Muscle layer of colon (tissue), 2 donors: ENCODE results near the gene GAA.

Experiments used
- H3K27ac ChIP-seq: one replicate; pipeline ENCODE4 v1.7.0; 2013; ENCODE audit warnings: low read depth, mild to moderate bottlenecking, low read length, moderate library complexity
- H3K27me3 ChIP-seq, 2 donors: one replicate each; pipeline ENCODE4 v1.7.0; 2013; ENCODE audit warnings: low read length in 2 of 2, mild to moderate bottlenecking in 2 of 2; ENCODE audit not compliant: insufficient read depth in 2 of 2, control insufficient read depth in 1 of 2
- H3K36me3 ChIP-seq: one replicate; pipeline ENCODE4 v1.7.0; 2013; ENCODE audit warnings: mild to moderate bottlenecking, low read length; ENCODE audit not compliant: insufficient read depth
- H3K4me1 ChIP-seq: one replicate; pipeline ENCODE4 v1.7.0; 2013; ENCODE audit warnings: mild to moderate bottlenecking, low read length; ENCODE audit not compliant: insufficient read depth
- H3K4me3 ChIP-seq, 2 donors: one replicate each; pipeline ENCODE4 v1.7.0; 2013; ENCODE audit warnings: low read length in 2 of 2, low read depth in 1 of 2, mild to moderate bottlenecking in 1 of 2, moderate library complexity in 1 of 2
- H3K9ac ChIP-seq: one replicate; pipeline ENCODE4 v1.7.0; 2013; ENCODE audit warnings: low read length
- H3K9me3 ChIP-seq: one replicate; pipeline ENCODE4 v1.7.0; 2013; ENCODE audit warnings: mild to moderate bottlenecking, low read length
- donor health status: abdominal sarcoma.
- donor health status: Adenocarcinoma of cecum.

Gene GAA

DNA sequence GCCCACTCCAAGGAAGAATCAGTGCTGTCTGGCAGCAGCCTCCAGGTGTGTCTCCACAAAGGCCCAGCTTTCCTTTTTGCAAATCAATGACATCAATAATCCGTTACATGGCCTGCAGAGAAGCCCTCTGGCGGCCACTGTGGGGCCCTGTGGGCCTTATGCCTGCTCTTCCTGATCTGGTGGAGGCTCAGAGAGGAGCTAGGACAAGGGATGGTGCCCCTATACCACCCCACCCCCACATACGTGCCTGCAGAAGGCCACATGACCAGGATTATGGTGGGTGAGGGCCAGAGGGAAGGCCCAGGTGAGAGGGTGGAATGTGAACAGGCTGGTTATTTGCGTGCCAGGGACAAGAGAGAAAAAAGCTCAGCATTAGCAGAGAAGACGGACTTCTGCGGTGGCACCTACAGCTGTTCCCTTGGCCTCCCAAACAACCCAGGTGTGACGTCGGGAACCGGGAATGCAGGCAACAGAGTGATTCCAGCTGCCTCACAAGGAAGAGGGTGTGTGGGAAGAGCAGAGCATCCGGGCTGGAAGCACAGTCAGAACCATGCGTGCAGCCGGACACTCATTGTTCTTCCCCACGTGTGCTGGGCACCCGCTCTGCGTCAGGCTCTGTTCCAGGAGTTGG lies 23.1 kb downstream of the GAA start:
- Histone ChIP-seq H3K27me3 (peaks cover 0 to 6% of the 10 kb centered on the region in 2 donors), H3K9me3 (no peaks in the 10 kb centered on the region), H3K4me3 (no peak overlapping the region), H3K36me3 (no peaks in the 10 kb centered on the region), H3K4me1 (no peaks in the 10 kb centered on the region), H3K27ac (no peak overlapping the region), H3K9ac (no peak overlapping the region)

DNA sequence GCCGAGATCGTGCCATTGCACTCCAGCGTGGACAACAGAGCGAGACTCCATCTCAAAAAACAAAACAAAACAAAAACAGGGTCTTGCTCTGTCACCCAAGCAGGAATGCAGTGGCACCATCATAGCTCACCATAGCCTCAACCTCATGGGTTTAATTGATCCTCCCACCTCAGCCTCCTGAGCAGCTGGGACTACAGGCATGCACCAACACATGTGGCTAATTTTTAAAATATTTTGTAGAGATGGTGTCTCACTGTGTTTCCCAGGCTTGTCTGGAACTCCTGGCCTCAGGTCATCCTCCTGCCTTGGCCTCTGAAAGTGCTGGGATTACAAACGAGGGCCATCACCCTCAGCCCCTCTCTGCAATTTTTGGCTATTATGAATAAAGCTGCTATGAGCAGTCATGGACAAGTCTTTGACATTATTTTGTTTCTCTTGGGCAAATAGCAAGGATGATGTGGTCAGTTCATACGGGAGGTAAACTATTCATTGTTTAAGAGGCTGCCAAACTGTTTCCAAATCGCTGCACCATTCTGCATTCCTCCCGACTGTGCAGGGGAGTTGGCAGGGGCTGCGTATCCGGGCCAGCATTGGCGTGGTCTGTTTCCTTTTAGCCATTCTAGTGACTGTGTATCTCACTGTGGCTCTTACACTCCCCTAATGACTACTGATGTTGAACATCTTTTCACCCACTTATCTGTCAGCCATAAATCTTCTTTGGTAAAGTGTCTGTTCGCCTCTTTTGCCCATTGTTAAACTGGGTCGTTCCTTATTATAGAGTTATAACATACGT lies 24.5 kb downstream of the GAA start:
- no peaks in the 10 kb centered on the region for H3K36me3 ChIP-seq
- H3K4me1 ChIP-seq, result no peaks in the 10 kb centered on the region
- H3K9me3 ChIP-seq, result no peaks in the 10 kb centered on the region
- no peak overlapping the region for H3K27ac ChIP-seq
- no peak overlapping the region for H3K9ac ChIP-seq
- no peak overlapping the region for H3K4me3 ChIP-seq
- peaks cover 0 to 6% of the 10 kb centered on the region in 2 donors for H3K27me3 ChIP-seq

DNA sequence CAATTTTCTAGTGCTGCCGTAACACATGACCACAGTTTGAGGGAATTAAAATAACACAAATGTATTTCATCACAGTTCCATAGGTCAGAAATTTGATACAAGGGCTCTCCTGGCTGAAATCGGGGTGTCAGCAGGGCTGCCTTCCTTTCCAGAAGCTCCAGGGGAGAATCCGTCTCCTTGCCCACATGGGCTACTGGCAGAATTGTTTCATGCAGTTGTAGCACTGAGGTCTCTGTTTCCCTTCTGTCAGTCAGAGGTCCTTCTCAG lies 25.0 kb downstream of the GAA start:
- Histone ChIP-seq H3K9ac (no peak overlapping the region), H3K27ac (no peak overlapping the region), H3K4me3 (no peak overlapping the region), H3K9me3 (no peaks in the 10 kb centered on the region), H3K4me1 (no peaks in the 10 kb centered on the region), H3K27me3 (peaks cover 0 to 6% of the 10 kb centered on the region in 2 donors), H3K36me3 (no peaks in the 10 kb centered on the region)

DNA sequence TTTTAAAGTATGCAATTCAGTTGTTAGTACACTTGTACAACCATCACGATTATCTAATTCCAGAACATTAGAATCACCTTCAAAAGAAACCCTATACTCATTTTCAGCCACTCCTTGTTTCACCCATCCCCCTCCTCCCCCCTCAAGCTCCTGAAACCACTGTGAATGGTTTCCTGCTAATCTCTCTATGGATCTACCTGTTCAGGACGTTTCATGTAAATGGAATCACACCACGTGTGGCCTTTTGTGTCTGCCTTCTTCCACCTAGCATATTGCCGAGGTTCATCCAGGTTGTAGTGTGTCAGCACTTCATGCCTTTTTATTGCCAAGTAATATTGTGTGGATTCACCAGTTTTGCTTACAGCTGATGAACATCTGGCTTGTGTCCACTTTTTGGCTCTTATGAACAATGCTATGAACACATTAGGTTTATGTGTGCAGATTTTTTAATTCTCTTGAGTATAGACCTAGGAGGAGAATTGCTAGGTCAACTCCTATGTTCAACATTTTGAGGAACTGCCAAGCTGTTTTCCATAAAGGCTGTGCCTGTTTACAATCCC lies 27.7 kb downstream of the GAA start:
- no peak overlapping the region for H3K9ac ChIP-seq
- H3K9me3 ChIP-seq, result no peaks in the 10 kb centered on the region
- peaks cover 0 to 6% of the 10 kb centered on the region in 2 donors for H3K27me3 ChIP-seq
- no peaks in the 10 kb centered on the region for H3K4me1 ChIP-seq
- H3K27ac ChIP-seq, result no peak overlapping the region
- H3K4me3 ChIP-seq, result no peak overlapping the region
- peaks cover 7% of the 10 kb centered on the region for H3K36me3 ChIP-seq

DNA sequence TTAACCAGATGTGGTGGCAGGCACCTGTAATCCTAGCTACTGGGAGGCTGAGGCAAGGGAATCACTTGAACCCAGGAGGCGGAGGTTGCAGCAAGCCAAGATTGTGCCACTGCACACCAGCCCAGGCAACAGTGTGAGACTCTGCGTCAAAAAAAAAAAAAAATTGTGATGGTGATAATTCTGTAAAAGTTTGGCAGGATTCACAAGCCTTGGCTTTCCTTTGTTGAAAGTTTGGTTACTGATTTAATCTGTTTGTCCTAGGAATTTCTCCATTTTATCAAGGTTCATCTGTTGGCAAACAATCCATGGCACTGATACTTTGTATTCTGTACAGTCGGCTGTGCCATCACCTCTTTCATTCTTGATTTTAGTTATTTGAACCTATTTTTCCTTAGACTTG lies 29.6 kb downstream of the GAA start:
- Histone ChIP-seq H3K9me3 (no peaks in the 10 kb centered on the region), H3K36me3 (peaks cover 17% of the 10 kb centered on the region), H3K27me3 (no peaks in the 10 kb centered on the region), H3K27ac (no peak overlapping the region), H3K9ac (no peak overlapping the region), H3K4me1 (no peaks in the 10 kb centered on the region), H3K4me3 (no peak overlapping the region)

DNA sequence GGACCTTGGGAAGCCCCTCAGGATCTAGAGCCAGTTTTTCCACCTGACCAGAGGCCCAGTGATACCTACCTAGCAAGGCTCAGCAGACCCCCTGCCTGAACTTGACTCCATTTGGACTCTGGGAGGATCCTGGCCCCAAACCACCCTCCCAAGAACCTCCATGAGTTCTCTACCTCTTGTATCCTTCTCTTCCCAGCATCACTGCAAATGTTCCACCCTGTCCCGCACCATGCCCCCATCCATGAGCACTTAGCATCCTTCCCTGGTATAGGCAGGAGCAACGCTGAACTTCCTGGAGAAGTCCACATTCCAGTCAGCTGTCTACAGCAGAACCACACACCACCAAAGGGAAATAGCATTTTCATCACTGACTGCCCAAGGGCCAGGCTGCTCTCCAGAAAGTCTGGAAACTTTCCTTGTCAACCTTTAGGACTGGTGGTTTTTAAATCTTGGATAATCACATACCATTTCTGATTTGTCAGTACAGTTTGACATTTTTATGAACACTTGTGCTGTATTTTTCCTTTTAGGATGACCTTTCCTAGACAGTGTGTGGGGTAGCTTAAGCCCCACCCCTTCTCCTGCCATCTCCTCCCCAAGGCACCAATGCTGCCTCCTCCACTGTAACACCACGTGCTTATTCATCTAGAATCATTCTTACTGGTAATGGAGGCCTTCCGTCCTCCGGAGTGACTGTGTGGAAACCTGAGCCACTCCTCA lies 31.7 kb downstream of the GAA start:
- Histone ChIP-seq H3K27me3 (no peaks in the 10 kb centered on the region), H3K9ac (no peak overlapping the region), H3K9me3 (no peaks in the 10 kb centered on the region), H3K36me3 (peaks cover 37% of the 10 kb centered on the region), H3K4me1 (no peaks in the 10 kb centered on the region), H3K4me3 (no peak overlapping the region), H3K27ac (no peak overlapping the region)

DNA sequence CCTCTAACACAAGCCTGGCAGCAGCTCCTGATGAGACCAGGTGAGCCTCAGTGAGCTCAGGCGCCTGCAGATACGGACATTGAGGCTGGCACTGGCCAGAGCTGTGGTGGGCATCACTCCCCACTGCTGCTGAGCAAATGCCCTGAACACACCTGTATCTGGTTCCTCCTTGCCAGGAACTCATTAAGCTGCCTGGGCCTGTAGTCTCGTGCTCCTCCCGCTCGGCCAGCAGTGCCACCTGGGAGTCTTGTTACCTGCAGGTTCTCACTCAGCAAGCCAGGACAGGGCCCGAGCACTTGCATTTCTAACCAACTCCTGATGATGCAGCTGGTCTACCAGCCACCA lies 32.2 kb downstream of the GAA start:
- no peak overlapping the region for H3K9ac ChIP-seq
- H3K27ac ChIP-seq, result no peak overlapping the region
- no peaks in the 10 kb centered on the region for H3K4me1 ChIP-seq
- no peaks in the 10 kb centered on the region for H3K27me3 ChIP-seq
- H3K9me3 ChIP-seq, result no peaks in the 10 kb centered on the region
- no peak overlapping the region for H3K4me3 ChIP-seq
- peaks cover 43% of the 10 kb centered on the region for H3K36me3 ChIP-seq

DNA sequence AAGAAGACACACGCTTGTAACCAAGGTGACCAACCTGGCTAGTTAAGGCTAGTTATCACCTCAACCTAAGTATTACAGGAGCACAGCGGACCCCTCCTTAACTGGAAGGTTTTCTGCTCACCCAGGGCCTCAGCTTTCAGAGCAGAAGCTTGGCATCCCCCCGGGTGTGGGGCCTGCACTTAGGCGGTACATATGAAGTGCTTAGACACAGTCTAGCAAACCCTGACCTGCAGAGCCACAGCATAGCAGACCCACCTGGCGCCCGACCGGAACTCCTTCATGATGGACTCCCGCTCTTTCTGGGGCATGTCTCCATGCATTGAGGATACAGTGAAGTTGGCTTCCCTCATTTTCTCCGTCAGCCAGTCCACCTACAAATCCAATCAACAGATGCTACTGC lies 35.8 kb downstream of the GAA start:
- Histone ChIP-seq H3K4me3 (no peak overlapping the region), H3K36me3 (peaks cover 74% of the 10 kb centered on the region), H3K4me1 (no peaks in the 10 kb centered on the region), H3K9ac (no peak overlapping the region), H3K27ac (no peak overlapping the region), H3K9me3 (no peaks in the 10 kb centered on the region), H3K27me3 (no peaks in the 10 kb centered on the region)

DNA sequence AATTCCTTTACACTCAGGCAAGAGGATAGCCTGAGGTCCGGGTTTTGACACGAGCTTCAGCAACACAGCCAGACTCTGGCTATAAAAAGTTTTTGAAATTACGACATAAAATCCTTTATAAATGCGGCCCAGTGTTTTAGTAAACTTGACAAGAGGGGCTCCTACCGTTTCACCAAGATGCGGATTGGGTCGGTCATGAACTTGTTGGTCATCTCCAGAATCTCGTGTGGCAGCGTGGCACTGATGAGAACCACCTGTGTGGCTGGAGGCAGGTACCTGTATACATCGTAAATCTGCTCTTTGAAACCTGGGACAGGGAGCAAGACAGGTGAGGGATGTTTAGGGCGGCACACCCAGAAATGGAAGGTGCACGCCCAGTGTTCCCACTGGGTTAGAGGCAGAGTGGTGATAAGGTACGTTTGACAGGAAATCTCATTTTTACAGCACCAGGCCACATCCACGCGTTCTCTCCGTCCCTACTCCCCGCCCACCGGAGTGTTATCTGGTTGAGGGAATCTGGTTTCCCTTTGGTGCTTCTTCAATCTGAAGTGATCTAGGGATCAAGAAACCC lies 37.6 kb downstream of the GAA start:
- Histone ChIP-seq H3K27ac (no peak overlapping the region), H3K4me3 (no peak overlapping the region), H3K9me3 (no peaks in the 10 kb centered on the region), H3K36me3 (peaks cover 84% of the 10 kb centered on the region), H3K9ac (no peak overlapping the region), H3K27me3 (no peaks in the 10 kb centered on the region), H3K4me1 (no peaks in the 10 kb centered on the region)

DNA sequence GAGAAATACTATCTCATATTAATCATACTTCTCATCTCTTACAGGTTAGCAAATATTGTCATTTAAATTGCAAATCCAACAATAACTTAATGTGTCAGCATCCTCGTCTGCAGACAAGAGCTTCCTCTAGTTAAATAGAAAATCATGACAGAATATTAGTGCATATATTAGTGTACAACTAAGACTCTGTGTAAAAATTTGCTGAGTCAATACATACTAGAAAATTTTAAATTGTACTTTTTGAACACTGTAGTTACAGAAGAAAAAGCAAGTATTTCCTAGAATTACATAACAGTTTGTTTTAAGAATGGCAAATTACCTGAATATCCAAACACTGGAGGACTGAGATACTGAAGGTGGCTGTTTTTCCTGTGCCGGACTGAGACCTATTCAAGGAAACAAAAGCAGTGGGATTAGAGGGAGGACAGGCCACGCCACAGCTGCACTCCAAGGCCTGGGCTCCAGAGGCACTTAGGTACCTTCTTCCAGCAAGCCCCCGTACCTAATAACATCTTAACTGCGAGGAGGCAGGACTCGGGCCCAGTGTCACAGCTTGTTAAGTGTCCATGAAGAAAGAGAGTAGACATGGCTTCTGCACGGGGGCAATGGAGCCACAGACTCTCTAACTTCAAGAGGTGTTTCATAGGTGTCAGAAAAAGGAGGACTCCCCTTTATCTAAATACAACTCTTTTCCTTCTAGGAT lies 40.2 kb downstream of the GAA start:
- Histone ChIP-seq H3K4me3 (no peak overlapping the region), H3K4me1 (peaks cover 10% of the 10 kb centered on the region), H3K27ac (no peak overlapping the region), H3K36me3 (peaks cover 70% of the 10 kb centered on the region), H3K27me3 (no peaks in the 10 kb centered on the region), H3K9me3 (no peaks in the 10 kb centered on the region), H3K9ac (no peak overlapping the region)

DNA sequence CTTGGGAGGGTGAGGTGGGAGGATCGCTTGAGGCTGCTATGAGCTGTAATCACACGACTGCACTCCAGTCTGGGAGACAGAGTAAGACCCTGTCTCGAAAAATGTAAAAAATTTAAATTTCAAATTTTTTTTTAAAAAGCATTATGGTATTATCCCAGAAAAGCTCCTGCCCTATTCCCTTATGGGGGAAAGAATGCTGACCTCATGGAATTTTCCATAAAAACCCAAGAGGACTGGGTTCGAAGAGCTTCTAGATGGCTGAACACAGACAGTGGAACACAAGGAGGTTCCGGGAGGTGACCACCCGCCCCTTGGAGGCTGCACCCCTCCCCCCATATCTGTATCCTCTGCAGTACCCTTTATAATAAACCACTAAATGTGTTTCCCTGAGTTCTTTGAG lies 41.5 kb downstream of the GAA start:
- peaks cover 57% of the 10 kb centered on the region for H3K36me3 ChIP-seq
- H3K9ac ChIP-seq, result no peak overlapping the region
- no peak overlapping the region for H3K27ac ChIP-seq
- no peak overlapping the region for H3K4me3 ChIP-seq
- H3K27me3 ChIP-seq, result no peaks in the 10 kb centered on the region
- no peaks in the 10 kb centered on the region for H3K9me3 ChIP-seq
- H3K4me1 ChIP-seq, result peaks cover 11% of the 10 kb centered on the region
